HG02571 (cell line): ENCODE data around the gene MMP25.
"Not testable (repeated sequence)": the region's sequence is repeated elsewhere in the genome, so short reads cannot be mapped to it uniquely, and the experiment has no call there.

ENCODE experiments used
- ATAC-seq: cut with Tn5 transposase; IDR thresholded peaks from one replicate; pipeline ENCODE4 v1.9.1; 2021; ENCODE audit warnings: mild to moderate bottlenecking, moderate library complexity; ENCODE audit not compliant: unreplicated experiment

MMP25 gene

DNA sequence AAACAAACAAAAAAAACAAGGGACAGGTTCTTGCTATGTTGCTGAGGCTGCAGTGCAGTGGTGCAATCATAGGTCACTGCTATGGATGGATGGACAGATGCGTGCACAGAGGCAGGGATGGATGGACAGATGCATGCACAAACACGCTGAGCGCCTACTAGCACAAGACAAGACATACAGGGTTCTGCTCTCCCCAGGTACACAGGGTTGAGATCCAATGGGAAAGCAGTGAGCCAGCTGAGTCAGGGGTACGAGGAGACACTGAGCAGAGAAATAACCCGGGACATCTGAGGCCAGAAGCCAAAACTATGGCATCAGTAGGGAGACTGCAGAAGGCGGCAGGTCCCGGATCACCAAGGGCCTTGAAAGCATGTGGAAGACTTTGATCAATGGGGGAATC lies 25.3 kb downstream of the MMP25 start:
- ATAC-seq, result no peak

DNA sequence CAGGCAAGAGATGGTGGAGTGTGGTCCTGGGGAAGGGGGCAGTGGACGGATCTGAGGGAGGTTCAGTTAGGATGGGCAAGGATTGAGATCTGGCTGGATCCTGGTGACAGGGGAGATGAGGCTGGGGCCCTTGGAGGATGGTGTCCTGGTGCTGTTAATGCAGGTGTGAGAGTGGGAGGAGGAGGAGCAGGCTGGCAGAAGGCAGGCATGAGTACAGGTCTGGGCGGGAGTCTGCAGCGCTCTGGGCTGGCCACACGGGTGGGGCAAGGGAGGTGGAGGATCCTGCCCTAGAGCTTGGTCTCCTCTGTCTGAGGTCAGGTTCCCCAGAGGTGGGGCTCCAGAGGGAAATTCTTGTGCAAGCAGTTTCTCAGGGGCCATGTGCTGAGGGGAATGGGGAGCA lies 25.8 kb downstream of the MMP25 start:
- ATAC-seq, result not testable (repeated sequence)

DNA sequence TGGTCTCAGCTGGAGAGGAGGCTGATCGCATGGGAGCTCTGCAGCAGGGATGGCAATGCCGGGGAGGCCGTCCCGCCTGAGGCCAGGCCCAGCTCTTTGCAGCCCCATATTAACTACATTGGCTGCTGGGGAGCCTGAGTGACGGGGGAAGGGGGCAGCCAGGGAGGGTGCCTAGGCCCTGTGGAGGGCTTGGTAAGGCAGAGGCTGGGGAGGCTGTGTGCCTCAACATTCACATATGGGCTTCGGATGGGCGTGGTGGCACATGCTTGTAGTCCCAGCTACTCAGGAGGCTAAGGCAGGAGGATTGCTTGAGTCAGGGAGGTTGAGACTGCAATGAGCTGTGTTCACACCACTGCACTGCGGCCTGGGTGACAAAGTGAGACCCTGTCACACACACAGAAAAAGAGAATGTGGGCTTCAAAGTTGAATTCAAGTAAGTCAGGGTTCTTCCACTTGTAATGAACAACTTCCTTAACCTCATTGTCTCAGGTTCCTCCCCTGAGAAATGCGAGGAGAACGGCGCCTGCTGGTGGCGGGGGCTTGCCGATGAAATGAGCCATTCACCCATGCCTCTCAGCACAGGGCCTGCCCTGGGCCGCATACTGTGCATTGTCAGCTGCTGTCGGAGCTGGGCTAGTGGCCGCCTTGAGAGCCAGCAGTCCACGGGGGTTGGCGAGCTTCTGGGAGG lies 26.4 kb downstream of the MMP25 start:
- ATAC-seq, result not testable (repeated sequence)

DNA sequence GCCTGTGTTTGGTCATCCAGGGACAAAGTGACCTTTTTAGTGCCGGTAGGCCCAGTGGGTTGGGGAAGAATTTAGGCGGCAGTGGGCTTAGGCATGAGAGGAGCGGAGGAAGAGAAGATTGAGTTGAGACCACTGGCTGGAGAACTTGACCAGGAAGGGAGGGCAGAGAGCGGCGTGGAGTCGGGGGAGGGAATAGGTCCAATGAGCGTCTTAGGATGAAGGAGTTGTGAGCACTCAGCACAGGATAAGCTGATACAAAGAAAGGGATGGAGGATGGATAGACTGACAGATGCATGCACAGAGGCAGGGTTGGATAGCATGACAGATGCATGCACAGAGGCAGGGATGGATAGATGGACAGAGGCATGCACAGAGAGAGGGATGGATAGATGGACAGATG lies 27.1 kb downstream of the MMP25 start:
- no peak for ATAC-seq

DNA sequence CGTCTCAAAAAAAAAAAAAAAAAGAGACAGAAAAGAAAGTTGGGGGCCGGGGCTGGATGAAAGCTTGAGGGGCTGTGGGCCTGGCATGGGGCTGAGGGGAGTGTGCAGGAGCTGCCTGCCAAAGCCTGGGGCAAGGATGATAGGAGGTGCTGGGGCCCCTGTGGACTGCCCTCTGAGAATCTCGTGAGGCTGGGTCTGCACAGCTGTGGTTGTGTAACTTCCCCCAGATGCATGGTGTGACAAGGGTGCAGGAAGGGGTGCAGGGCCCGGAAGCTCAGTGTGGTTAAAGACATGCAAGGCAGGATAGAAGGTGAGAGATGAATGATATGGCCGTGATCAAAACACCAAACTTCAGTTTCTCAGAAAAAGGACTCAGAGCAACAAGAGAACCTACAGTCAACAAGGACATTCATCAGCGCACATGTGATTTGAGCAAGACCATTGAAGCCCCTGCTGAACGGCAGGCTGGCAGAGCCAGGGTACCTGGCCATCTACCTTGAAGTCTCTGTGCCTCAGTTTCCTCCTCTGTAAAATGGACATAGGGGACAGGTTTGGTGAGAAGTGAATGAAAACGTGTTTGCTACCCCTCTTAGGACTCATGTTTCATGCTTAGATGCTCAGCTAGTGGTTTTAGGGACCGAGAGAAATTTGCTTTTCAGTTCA lies 28.6 kb downstream of the MMP25 start:
- no peak for ATAC-seq

DNA sequence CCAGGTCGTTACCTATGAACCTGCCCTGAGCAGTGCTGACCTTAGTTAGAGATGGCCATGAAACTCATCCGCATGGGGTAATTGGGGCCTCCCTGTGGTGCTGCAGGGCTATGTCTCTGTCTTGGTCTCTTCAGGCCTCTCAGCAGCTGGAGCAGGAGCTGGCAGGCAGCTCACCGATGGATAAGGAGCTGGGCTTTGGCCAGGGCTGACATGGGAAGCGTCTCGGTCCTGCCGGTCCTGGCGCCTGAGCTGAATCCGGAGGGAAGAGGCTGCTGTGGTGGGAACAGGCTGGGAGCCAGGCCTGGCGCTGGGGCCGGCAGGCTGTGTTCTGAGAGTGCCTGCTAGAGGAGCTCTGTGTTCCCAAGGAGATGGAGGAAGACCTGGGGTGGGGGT lies 29.2 kb downstream of the MMP25 start:
- no peak for ATAC-seq

DNA sequence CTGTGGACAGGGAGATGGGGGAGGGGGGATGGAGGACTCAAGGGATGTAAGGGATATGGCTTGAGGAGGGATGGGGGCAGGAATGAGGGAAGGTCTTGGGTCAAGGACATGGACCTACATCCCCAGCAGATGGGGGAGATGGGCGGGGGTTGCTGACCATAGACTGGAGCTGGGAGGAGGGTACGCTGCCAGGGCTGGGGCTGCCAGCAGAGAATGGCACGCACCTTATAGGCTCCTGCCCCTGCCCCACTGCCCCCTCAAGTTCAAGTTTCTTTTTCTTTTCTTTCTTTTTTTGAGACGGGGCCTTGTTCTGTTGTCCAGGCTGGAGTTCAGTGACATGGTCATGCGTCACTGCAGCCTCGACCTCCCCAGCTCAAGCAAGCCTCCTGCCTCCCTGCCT lies 29.6 kb downstream of the MMP25 start:
- not testable (repeated sequence) for ATAC-seq

DNA sequence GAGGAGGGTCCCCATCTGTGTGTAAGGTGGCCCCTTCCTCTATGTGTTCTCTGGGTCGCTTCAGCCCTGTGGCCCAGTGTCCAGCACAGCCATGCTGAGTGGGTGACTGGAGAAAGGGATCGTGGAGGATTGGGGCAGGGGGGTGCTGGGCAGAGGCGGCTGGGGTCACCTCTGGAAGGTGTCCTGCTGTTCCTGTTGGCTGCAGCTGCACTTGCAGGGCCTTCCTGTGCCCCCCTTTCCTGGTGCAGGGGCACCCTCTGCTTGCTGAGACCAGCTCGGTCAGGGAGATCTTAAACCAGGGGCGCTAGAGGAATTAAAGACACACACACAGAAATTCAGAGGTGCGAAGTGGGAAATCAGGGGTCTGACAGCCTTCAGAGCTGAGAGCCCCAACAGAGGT lies 30.2 kb downstream of the MMP25 start:
- ATAC-seq, result no peak

DNA sequence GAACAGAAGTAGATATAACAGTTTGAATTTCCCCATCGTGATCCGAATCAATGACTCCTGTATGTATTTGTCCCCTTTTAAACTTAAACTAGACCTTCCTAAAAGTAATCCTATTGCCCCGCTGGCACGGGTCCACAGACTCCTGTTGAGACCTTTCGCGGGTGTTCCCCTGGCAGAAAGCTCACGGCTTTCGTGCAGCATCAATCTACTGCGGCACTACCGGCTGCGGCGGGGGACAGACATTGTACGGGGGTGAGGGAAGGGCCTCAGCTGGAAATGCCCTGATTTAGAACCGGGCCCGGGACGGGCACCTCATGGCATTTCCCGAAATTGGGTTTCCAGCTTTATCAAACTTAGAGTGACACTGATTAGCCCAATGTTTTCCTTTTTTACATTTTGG lies 33.7 kb downstream of the MMP25 start:
- ATAC-seq, result no peak

DNA sequence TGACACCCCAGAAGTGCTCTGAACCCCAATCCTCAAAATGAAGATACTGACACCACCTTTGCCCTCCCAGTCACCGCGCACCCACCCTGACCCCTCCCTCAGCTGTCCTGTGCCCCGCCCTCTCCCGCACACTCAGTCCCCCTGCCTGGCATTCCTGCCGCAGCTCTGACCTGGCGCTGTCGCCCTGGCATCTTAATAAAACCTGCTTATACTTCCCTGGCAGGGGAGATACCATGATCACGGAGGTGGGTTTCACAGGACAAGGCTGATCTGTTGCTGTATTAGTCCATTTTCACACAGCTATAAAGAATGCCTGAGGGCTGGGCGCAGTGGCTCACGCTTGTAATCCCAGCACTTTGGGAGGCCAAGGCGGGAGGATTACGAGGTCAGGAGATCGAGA lies 35.6 kb downstream of the MMP25 start:
- ATAC-seq, result not testable (repeated sequence)

DNA sequence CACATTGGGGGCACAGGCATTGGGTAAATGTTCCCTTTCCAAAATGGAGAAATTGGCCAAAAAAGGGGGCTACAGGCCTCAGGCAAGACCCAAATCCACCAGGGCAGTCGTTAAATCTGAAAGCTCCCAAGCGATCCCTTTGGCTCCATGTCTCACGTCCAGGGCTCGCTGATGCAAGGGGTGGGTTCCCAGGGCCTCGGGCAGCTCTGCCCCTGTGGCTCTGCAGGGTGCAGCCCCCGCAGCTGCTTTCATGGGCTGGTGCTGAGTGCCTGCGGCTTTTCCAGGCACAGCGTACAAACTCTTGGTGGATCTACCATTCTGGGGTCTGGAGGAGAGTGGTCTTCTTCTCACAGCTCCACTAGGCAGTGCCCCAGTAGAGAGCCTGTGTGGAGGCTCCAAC lies 37.0 kb downstream of the MMP25 start:
- not testable (repeated sequence) for ATAC-seq

DNA sequence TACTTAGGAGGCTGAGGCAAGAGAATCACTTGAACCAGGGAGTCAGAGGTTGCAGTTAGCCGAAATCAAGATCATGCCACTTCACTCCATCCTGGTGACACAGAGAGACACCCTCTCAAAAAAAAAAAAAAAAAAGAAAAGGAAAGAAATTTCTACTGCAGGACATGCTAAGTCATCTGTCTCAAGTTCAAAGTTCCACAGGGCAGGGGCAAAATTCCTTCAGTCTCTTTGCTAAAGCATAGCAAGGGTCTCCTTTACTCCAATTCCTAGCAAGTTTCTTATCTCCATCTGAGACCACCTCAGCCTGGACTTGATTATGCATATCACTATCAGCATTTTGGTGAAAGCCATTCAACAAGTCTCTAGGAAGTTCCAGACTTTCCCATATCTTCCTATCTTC lies 38.1 kb downstream of the MMP25 start:
- no peak for ATAC-seq

DNA sequence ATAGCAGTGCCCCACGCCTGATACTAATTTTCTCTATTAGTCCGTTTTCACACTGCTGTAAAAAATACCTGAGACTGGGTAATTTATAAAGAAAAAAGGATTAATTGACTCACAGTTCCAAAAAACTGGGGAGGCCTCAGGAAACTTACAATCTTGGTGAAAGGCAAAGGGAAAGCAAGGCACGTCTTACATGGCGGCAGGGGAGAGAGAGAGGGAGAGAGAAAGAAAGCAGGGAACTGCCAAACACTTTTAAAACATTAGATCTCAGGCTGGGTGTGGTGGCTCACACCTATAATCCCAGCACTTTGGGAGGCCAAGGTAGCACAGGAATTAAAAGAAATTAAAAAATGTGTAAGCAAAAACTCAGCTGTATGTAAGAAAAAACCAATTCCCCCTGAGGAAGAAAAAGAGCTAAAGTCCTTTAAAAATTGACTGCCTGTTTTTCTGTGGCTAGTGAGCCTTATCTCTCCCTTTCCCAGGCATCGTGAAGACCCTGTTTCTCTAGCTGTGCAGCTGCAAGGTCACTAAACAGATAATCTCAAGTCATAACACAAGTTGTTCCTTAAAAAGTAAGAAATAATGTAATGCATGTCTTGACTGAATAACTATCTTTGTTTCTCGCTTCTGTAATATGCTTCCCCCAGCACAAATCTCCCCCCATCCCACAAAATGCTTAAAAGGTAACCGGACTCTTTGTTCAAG lies 38.8 kb downstream of the MMP25 start:
- ATAC-seq, result no peak

DNA sequence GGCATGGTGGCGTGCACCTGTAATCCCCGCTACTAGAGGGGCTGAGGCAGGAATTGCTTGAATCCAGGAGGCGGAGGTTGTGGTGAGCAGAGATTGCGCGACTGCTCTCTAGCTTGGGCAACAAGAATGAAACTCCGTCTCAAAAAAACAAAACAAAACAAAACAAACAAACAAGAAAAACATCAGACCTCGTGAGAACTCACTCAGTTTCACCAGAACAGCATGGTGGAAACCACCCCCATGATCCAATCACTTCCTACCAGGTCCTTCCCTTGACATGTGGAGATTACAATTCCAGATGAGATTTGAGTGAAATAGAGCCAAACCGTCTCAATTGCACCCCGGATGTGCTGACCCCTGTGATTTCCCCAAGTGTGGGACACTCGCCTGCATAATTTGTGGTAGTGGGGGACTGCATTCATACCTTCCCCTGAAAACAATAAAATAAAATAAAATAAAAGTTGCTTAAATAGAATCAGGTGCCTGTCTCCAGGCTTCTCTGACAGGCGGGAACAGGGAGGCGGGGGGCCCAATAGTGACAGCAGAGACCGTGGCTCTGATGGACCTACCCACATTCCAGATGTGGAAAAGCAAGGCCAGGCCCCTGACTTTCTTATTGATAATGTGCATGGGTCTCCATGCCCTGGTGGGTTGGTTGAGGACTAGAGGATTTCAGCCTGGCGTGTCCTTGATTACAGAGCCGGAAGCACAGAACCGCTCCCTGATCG lies 39.7 kb downstream of the MMP25 start:
- no peak for ATAC-seq

DNA sequence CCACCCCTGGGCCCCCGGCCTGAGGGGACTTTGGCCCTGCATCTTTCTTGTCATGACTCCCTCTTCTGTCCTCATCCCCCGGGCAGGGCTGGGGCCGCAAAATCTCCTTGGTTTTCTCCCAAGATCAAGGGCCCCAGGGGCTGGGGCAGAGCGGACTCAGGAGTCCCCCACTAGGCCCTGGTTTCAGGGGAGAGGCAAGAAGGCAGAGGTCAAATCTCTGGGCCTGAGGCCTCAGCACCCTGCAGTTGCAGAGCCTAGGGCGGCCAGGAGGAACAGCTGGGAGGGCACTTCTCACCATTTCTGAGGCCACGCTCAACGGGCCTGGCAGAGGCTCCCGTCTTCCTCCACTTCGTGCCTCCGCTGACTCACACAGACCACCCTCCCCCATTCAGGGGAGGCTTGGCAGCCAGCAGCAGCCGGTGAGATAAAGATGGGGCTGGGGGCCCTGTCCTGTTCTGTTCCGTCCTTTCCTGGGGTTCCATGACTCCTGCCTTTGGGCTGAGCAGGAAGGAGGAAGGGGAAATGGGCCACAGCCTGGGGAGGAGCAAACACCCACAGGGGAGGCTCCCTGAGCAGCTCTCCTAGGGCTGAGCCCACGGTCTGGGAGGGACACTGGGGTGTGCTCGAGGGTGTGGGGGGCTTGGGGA lies 40.4 kb downstream of the MMP25 start:
- ATAC-seq, result no peak

DNA sequence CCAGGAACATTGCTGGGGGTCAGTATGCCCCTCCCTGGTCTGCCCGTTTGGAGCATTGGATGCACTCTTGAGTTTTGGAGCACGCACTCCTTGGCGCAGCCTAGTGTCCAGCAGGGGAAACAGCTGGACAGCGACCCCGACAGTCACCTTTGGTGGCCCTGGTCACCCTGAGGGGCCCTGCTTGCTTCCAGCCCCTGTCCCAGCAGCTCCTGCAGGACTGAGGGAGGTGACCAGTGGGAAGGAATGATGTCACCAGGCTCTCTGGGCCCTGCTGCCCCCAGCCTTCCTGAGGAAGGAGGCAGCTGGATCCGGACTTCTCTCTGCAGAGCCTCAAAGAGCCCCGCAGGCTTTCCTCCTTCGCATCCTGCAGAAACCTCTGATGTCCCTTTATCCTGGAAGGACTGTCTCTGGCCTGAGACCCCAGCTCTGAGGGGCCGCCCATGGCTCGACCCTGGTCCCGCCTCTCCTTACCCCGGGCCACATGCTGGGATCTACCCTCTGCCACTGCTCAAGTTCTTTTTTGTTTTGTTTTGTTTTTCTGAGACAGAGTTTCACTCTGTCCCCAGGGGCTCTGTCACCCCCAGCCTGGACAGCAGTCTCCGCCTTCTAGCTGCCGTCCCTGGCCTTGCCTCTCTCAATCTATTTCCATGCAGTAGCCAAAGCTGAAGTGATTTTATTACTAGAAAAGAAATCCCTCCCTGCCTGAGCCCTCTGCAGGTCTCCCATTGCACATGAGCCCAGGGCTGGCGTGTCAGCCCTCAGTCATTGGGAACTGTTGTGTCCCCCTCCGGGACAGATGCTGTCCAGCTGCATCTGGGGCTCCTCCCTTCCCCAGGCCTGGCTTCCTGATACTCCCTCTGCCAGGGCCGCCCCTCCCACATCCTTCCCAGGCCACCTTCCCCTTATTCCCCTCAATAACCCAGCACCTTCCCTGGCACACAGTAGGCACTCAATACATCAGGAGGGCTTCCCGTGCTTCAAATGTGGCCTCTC lies 41.2 kb downstream of the MMP25 start:
- ATAC-seq, result no peak

DNA sequence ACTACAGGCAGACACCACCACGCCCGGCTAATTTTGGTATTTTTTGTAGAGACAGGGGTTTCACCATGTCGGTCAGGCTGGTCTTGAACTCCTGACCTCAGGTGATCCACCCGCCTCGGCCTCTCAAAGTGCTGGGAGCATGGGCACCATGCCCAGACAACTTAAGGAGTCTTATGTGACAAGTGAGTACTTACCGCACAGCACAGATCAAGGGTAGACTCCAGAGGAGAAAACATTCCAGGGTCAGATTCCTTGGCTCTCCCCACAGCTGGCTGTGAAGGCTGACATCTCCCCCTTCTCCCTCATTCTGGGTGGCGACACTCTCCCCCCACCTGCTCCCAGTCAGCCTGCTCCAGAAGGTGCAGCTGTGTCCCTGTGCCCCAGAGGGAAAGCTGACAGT lies 42.1 kb downstream of the MMP25 start:
- ATAC-seq, result no peak

DNA sequence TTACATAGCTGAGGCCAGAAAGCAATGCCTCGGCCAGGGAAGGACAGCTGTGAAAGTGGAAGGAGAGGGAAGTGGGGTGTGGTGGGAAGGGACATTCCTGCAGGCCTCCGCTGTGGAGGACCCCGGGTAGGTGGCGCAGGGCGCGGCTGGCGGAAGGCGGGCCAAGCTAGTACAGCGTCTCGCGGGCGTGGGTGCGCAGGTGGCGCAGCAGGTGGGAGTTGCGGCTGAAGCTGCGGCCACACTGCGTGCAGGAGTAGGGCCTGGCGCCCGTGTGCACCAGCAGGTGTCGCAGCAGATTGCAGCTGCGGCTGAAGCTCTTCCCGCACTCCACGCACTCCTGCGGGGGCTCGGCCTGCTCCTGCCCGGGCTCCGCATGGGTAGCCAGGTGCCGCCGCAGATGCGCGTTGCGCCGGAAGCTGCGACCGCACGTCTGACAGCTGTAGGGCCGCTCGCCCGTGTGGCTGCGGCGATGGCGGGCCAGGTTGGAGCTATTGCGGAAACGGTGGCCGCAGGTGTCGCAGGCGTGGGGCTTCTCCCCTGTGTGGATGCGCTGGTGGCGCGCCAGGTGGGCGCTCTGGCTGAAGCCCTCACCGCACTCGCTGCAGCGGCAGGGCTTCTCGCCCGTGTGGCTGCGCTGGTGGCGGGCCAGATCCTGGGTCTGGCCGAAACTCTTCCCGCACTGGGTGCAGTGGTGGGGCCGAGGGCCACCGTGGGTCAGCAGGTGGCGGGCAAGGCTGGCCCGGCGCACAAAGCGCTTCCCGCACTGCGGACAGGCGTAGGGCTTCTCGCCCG lies 42.8 kb downstream of the MMP25 start:
- ATAC-seq, result no peak
